K562 (cell line): Measurements from ENCODE around the gene SH3GLB2. TPM values are rescaled to one million over a fixed set of nuclear protein-coding genes. Genes with fewer than 3 reads are reported as not detected.

Experiments used
- ATAC-seq: fragments of 200-7000 bp; cut with Tn5 transposase; 3 replicates; pipeline ENCODE4 v1.9.1; 2020; ENCODE audit warnings: moderate library complexity
- BruUV-seq: library from RNA; stranded (reverse); fragments of 400-500 nt; replicated peaks from 2 replicates; lab custom pipeline; 2021; lab: Mats Ljungman, UMichigan
- CTCF ChIA-PET: fragments of 300-600 bp; formaldehyde crosslinking; extraction: SDS; loops from one replicate; lab custom pipeline; 2021; ENCODE audit warnings: low intra/inter-chr PET ratio; lab: Yijun Ruan, JAX
- POLR2A ChIA-PET: fragments of 300-600, 350-650 bp; sonication (Branson Sonifier 250); formaldehyde crosslinking; extraction: SDS; loops from one replicate; lab custom pipeline; 2021; ENCODE audit warnings: antibody characterized with exemption, inconsistent platforms; lab: Yijun Ruan, JAX
- DNase-seq, 4 experiments: peaks; one replicate each; pipeline versions ENCODE4 v3.0.0 to v3.0.0-alpha.2; 2011 to 2018; ENCODE audit warnings: low spot score in 3 of 4, mixed read lengths in 3 of 4; ENCODE audit errors: extremely low read depth in 1 of 4
- FAIRE-seq: peaks from 2 replicates; lab custom pipeline; 2011; peaks lifted over from hg19 to GRCh38; lab: Jason Lieb, UNC
- H2AFZ ChIP-seq: 2 replicates; pipeline ENCODE4 v1.6.0; 2011; ENCODE audit warnings: low read depth, low read length, control low read depth, inconsistent platforms
- H3K27ac ChIP-seq: fragments of 200-600 bp; 3 replicates; pipeline ENCODE4 v1.8.0; 2011; ENCODE audit warnings: low read depth, mild to moderate bottlenecking, control low read depth, inconsistent platforms, low read length, moderate library complexity, mixed read lengths; ENCODE audit errors: extremely low read depth
- H3K27me3 ChIP-seq, 2 experiments: fragments of 300-600 bp in 1 of 2; 2 replicates in 1 of 2; 3 replicates in 1 of 2; pipeline versions ENCODE4 v1.6.0 to v1.8.0; 2011; ENCODE audit warnings: inconsistent platforms in 2 of 2, low read length in 2 of 2, mild to moderate bottlenecking in 1 of 2, mixed read lengths in 1 of 2, moderate library complexity in 1 of 2; ENCODE audit not compliant: control insufficient read depth in 2 of 2, insufficient read depth in 2 of 2
- H3K36me3 ChIP-seq: fragments of 300-600 bp; 3 replicates; pipeline ENCODE4 v1.8.0; 2011; ENCODE audit warnings: mild to moderate bottlenecking, low read length, inconsistent platforms; ENCODE audit not compliant: control insufficient read depth, insufficient read depth
- H3K4me1 ChIP-seq, 2 experiments: fragments of 200-600 bp in 1 of 2; replicated peaks in 1 of 2; 2 replicates in 1 of 2; 3 replicates in 1 of 2; pipeline versions ENCODE4 v1.5.1 to v1.8.0; 2011; ENCODE audit warnings: inconsistent platforms in 2 of 2, low read length in 2 of 2, mild to moderate bottlenecking in 1 of 2, mixed read lengths in 1 of 2, moderate library complexity in 1 of 2; ENCODE audit not compliant: control insufficient read depth in 2 of 2, insufficient read depth in 2 of 2
- H3K4me2 ChIP-seq: 2 replicates; pipeline ENCODE4 v1.6.1; 2011; ENCODE audit warnings: low read length, control low read depth, inconsistent platforms, mixed read lengths; ENCODE audit not compliant: insufficient read depth
- H3K4me3 ChIP-seq: fragments of 200-600 bp; sonication (generic), shearing (Covaris generic); 2 replicates; pipeline ENCODE4 v1.5.1; 2016; ENCODE audit warnings: control low read depth, inconsistent platforms
- H3K79me2 ChIP-seq: fragments of 200-600 bp; 3 replicates; pipeline ENCODE4 v1.8.0; 2011; ENCODE audit warnings: low read length, inconsistent platforms; ENCODE audit not compliant: control insufficient read depth, insufficient read depth
- H3K9ac ChIP-seq, 2 experiments: 2 replicates each; pipeline versions ENCODE4 v1.6.0 to v1.6.1; 2011; ENCODE audit warnings: low read depth in 2 of 2, low read length in 2 of 2, control low read depth in 1 of 2, inconsistent platforms in 1 of 2, mild to moderate bottlenecking in 1 of 2, mixed read lengths in 1 of 2; ENCODE audit not compliant: insufficient read depth in 1 of 2
- H3K9me1 ChIP-seq: one replicate; pipeline ENCODE4 v1.6.0; 2011; ENCODE audit warnings: inconsistent platforms, mild to moderate bottlenecking, low read length, moderate library complexity; ENCODE audit not compliant: control insufficient read depth, insufficient read depth
- H3K9me3 ChIP-seq: replicated peaks from 2 replicates; pipeline ENCODE4 v1.5.1; 2011; ENCODE audit warnings: low read depth, low read length, inconsistent platforms; ENCODE audit not compliant: control insufficient read depth, insufficient read depth
- H4K20me1 ChIP-seq: replicated peaks from 2 replicates; pipeline ENCODE4 v1.6.1; 2011; ENCODE audit warnings: low read length, inconsistent platforms, mixed read lengths; ENCODE audit not compliant: control insufficient read depth, insufficient read depth
- CCNT2 ChIP-seq: IDR thresholded peaks from 2 replicates; pipeline ENCODE4 v1.6.1; 2011; ENCODE audit warnings: borderline replicate concordance, low read depth, mild to moderate bottlenecking, moderate library complexity, mixed read lengths, low read length; ENCODE audit not compliant: insufficient read length; ENCODE audit errors: extremely low read depth
- ESRRA ChIP-seq: fragments of 450-650 bp; IDR thresholded peaks from 2 replicates; pipeline ENCODE4 v1.6.1; 2014; ENCODE audit warnings: low read depth, mild to moderate bottlenecking, moderate library complexity, borderline replicate concordance
- FIP1L1 ChIP-seq: fragments of 200-400 bp; formaldehyde crosslinking; IDR thresholded peaks from 2 replicates; pipeline ENCODE4 v1.6.1; 2018; ENCODE audit warnings: mild to moderate bottlenecking, low read depth, low read length; ENCODE audit not compliant: poor library complexity, severe bottlenecking
- HNRNPL ChIP-seq: fragments of 200-400 bp; formaldehyde crosslinking; IDR thresholded peaks from 2 replicates; pipeline ENCODE4 v1.6.1; 2017; ENCODE audit warnings: low read depth, mild to moderate bottlenecking, low read length
- NCOA2 ChIP-seq, 2 experiments: fragments of 450-650 bp; IDR thresholded peaks; 2 replicates each; pipeline ENCODE4 v1.6.1; 2018; ENCODE audit warnings: mild to moderate bottlenecking in 2 of 2, moderate library complexity in 1 of 2; ENCODE audit not compliant: partially characterized antibody in 2 of 2
- NR3C1 ChIP-seq: sonication (generic); formaldehyde crosslinking; IDR thresholded peaks from 2 replicates; pipeline ENCODE4 v1.8.1; 2022; ENCODE audit warnings: missing genetic modification reagents
- NRF1 ChIP-seq, 2 experiments: fragments of 450-650 bp; IDR thresholded peaks in 1 of 2; conservative IDR thresholded peaks in 1 of 2; 2 replicates each; pipeline ENCODE4 v1.6.1; 2014; ENCODE audit warnings: mild to moderate bottlenecking in 2 of 2
- RAD21 ChIP-seq, 2 experiments: fragments of 250-450 bp in 1 of 2; fragments of 450-650 bp in 1 of 2; sonication (Bioruptor Pico) in 1 of 2; formaldehyde crosslinking in 1 of 2; IDR thresholded peaks in 1 of 2; conservative IDR thresholded peaks in 1 of 2; 2 replicates each; pipeline versions ENCODE4 v1.4.0 to v1.8.0; 2020 to 2022; ENCODE audit warnings: mild to moderate bottlenecking in 2 of 2, moderate library complexity in 1 of 2
- RB1 ChIP-seq: fragments of 450-650 bp; IDR thresholded peaks from 2 replicates; pipeline ENCODE4 v1.6.1; 2017; ENCODE audit warnings: low read depth, mild to moderate bottlenecking
- RBBP5 ChIP-seq: fragments of 200-600 bp; sonication (generic); IDR thresholded peaks from 2 replicates; pipeline ENCODE4 v1.6.1; 2012; ENCODE audit warnings: borderline replicate concordance, mild to moderate bottlenecking, low read length, control low read depth, inconsistent platforms; ENCODE audit not compliant: insufficient read depth, poor library complexity, severe bottlenecking
- RBFOX2 ChIP-seq: fragments of 200-400 bp; formaldehyde crosslinking; IDR thresholded peaks from 2 replicates; pipeline ENCODE4 v1.6.1; 2017; ENCODE audit warnings: low read depth, mild to moderate bottlenecking, low read length, moderate library complexity
- SAP30 ChIP-seq: fragments of 200-600 bp; sonication (generic); IDR thresholded peaks from 2 replicates; pipeline ENCODE4 v1.6.1; 2012; ENCODE audit warnings: borderline replicate concordance, low read depth, mild to moderate bottlenecking, moderate library complexity, low read length, control low read depth, inconsistent platforms; ENCODE audit not compliant: insufficient read depth, poor library complexity, severe bottlenecking
- SMAD4 ChIP-seq: fragments of 250-450 bp; sonication (Bioruptor Pico); conservative IDR thresholded peaks from 2 replicates; pipeline ENCODE4 v1.8.0; 2021; ENCODE audit warnings: inconsistent platforms, mild to moderate bottlenecking, moderate library complexity
- TBP ChIP-seq: optimal IDR thresholded peaks from 2 replicates; pipeline ENCODE3; 2011; ENCODE audit warnings: low read depth, low read length, improper control_type of control experiment
- ZNF75A ChIP-seq: fragments of 450-650 bp; formaldehyde crosslinking; IDR thresholded peaks from 2 replicates; pipeline ENCODE4 v1.4.0; 2020; ENCODE audit warnings: mild to moderate bottlenecking
- WGBS: fragments of 100-300 bp; shearing (Covaris generic); methylation state at CpG from one replicate; pipeline ENCODE4 v1.1.6; 2016; ENCODE audit warnings: low coverage, mixed read lengths; ENCODE audit not compliant: insufficient coverage; ENCODE audit errors: missing lambda C conversion rate; 5-methylcytosine and 5-hydroxymethylcytosine counted together
- in situ Hi-C: fragments of 300-500 bp; cut with MboI; formaldehyde crosslinking; loops from 4 replicates; pipeline ENCODE4 v1.15.0; 2018; ENCODE audit warnings: inconsistent platforms, mixed read lengths
- intact Hi-C: fragments of 100-400 bp; cut with micrococcal nuclease; formaldehyde crosslinking; loops from 2 replicates; pipeline ENCODE4 v1.14.2; 2022
- polyA plus RNA-seq, 8 experiments: library from polyadenylated mRNA; depleted of rRNA in 4 of 8; stranded (reverse) in 5 of 8; unstranded in 3 of 8; fragments of >200 nt; fragmentation: Nextera tagmentation in 2 of 8; fragmentation: Illumina TruSeq in 1 of 8; extraction: Ambion mirVana in 2 of 8; extraction: Trizol in 1 of 8; gene quantifications; 2 replicates each; pipeline versions ENCODE4 v1.2.1 to v1.2.3, GENCODE V29; 2011 to 2014; ENCODE audit warnings: inconsistent platforms in 1 of 8, missing spikeins in 1 of 8
- total RNA-seq, 7 experiments: library from RNA; depleted of rRNA in 6 of 7; stranded (reverse); fragments of >200 nt in 6 of 7; fragmentation: Illumina TruSeq in 2 of 7; extraction: Trizol in 2 of 7; gene quantifications; 2 replicates each; pipeline versions ENCODE4 v1.2.1 to v1.2.3, GENCODE V29; 2011 to 2021; ENCODE audit warnings: low replicate concordance in 1 of 7
- TF ChIP-seq, protein P1 (sequence below): sonication (generic); formaldehyde crosslinking; IDR thresholded peaks from 2 replicates; pipeline ENCODE4 v1.9.0; 2022; ENCODE audit warnings: mild to moderate bottlenecking, missing genetic modification reagents
- TF ChIP-seq, protein P2 (sequence below): fragments of 450-650 bp; IDR thresholded peaks from 2 replicates; pipeline ENCODE4 v1.6.1; 2017; ENCODE audit warnings: antibody characterized with exemption, mild to moderate bottlenecking

SH3GLB2 gene
- total and polyA plus RNA-seq, 9 of the 15 experiments (the other 6 are each of a cell fraction or from before 2014, with no cell fraction given): 0.20 to 118 (median 58.8) TPM

DNA sequence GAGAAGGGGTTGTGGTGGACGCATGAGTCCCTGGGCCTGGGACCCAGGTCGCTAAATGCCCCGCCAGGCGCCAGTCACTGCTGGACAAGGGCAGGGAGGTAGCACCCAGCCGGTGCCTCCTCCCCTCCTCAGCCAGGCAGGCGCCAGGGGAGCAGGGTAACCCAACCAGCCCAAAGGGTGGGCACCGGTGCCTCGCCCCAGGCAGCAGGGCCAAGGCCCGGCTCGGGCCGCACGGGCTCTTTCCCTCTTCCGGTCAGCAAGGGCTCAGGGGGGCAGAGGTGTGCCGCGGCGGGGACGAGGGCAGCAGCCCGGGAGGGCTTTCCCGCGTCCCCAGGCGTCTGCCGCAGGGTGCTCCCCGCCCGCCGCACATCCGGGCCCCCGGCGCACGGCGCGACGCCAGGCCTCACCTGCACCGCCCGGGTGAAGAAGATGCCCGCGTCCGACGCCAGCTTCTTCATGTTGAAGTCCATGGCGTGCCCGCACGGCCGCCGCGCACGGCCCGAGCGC, 393 bp downstream of the SH3GLB2 start:
- H2AFZ ChIP-seq: peak overlapping the region; percentile 65
- ATAC-seq (peak; percentile 31), FAIRE-seq (no peak), DNase-seq (peak in 3 of 4 experiments; percentile 39 to 63 (median 56))
- peak overlapping the region; percentile 89 for H3K4me2 ChIP-seq
- in situ Hi-C loops (no loop called here), intact Hi-C loops (loop anchor here (5.0 kb wide), 1 partner anchor 85 kb away; the partner anchor contains the start of genes CRAT and PTPA)
- peaks cover 4% of the 10 kb centered on the region; the same call in 1 of the 3 replicates for H3K36me3 ChIP-seq
- H3K27ac ChIP-seq: peak overlapping the region; percentile 68
- H3K9me3 ChIP-seq: no peaks in the 10 kb centered on the region
- H3K9ac ChIP-seq: peak overlapping the region; percentile 64 to 99
- peaks cover 47% of the 10 kb centered on the region for H3K79me2 ChIP-seq
- peaks cover 44 to 71% of the 10 kb centered on the region in 2 experiments for H3K4me1 ChIP-seq
- H3K4me3 ChIP-seq: peak overlapping the region; percentile 56
- H4K20me1 ChIP-seq: no peaks in the 10 kb centered on the region
- WGBS: 1% methylated on average over 20 of the region's 47 CpGs
- ChIA-PET CTCF (interaction anchor here (0.6 kb wide), 1 partner anchor 56 kb away, joined by 3 read pairs; no protein-coding TSS in a partner anchor), POLR2A (interaction anchor here (0.6 to 0.8 kb wide), 2 partner anchors 12 to 18 kb away, joined by 3 read pairs; no protein-coding TSS in a partner anchor)
- BruUV-seq: no TSS peak
- H3K9me1 ChIP-seq: peaks cover 6% of the 10 kb centered on the region
- H3K27me3 ChIP-seq: no peaks in the 10 kb centered on the region
- TF ChIP-seq FIP1L1 (peak; percentile 48), NCOA2 (IDR thresholded peaks at IDR 0.05; ENCODE audit: partially characterized antibody in 2 of 2) (no peak), RBBP5 (peak; percentile 69), ESRRA (no peak), SAP30 (peak; percentile 69), ZNF75A (CRISPR knock-in tag) (no peak), HNRNPL (peak; percentile 79), TBP (peak; percentile 8), NR3C1 (CRISPR knock-in tag) (no peak), CCNT2 (peak; percentile 22), RBFOX2 (peak; percentile 63), SMAD4 (CRISPR knock-in tag) (peak; percentile 71), NRF1 (conservative IDR thresholded peaks at IDR 0.05 in 1 of 2, IDR thresholded peaks at IDR 0.05 in 1 of 2) (peak in 1 of 2 experiments; percentile 31; a peak in 2 of 4 replicates), RB1 (peak; percentile 60), RAD21 (CRISPR knock-in tag; conservative IDR thresholded peaks at IDR 0.05 in 1 of 2, IDR thresholded peaks at IDR 0.05 in 1 of 2) (no peak)
- TF ChIP-seq, protein P1, sequence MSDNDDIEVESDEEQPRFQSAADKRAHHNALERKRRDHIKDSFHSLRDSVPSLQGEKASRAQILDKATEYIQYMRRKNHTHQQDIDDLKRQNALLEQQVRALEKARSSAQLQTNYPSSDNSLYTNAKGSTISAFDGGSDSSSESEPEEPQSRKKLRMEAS (CRISPR knock-in tag): no peak
- TF ChIP-seq, protein P2, sequence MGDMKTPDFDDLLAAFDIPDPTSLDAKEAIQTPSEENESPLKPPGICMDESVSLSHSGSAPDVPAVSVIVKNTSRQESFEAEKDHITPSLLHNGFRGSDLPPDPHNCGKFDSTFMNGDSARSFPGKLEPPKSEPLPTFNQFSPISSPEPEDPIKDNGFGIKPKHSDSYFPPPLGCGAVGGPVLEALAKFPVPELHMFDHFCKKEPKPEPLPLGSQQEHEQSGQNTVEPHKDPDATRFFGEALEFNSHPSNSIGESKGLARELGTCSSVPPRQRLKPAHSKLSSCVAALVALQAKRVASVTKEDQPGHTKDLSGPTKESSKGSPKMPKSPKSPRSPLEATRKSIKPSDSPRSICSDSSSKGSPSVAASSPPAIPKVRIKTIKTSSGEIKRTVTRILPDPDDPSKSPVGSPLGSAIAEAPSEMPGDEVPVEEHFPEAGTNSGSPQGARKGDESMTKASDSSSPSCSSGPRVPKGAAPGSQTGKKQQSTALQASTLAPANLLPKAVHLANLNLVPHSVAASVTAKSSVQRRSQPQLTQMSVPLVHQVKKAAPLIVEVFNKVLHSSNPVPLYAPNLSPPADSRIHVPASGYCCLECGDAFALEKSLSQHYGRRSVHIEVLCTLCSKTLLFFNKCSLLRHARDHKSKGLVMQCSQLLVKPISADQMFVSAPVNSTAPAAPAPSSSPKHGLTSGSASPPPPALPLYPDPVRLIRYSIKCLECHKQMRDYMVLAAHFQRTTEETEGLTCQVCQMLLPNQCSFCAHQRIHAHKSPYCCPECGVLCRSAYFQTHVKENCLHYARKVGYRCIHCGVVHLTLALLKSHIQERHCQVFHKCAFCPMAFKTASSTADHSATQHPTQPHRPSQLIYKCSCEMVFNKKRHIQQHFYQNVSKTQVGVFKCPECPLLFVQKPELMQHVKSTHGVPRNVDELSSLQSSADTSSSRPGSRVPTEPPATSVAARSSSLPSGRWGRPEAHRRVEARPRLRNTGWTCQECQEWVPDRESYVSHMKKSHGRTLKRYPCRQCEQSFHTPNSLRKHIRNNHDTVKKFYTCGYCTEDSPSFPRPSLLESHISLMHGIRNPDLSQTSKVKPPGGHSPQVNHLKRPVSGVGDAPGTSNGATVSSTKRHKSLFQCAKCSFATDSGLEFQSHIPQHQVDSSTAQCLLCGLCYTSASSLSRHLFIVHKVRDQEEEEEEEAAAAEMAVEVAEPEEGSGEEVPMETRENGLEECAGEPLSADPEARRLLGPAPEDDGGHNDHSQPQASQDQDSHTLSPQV: peak; percentile 62
